ENCODE data around the gene CAMK4.
"Not testable (repeated sequence)": the region's sequence is repeated elsewhere in the genome, so short reads cannot be mapped to it uniquely, and the experiment has no call there.

The CAMK4 gene

GRCh38 chr5:111248571-111248970, 24.4 kb downstream of the CAMK4 start:
- CTCF ChIA-PET, result no interaction called here
- no peak for TF ChIP-seq CTCF (conservative IDR thresholded peaks at IDR 0.05; ENCODE audit: low read depth)
- H3K27ac ChIP-seq, result no peak overlapping the region
- DNase-seq (ENCODE audit: low spot score), result no peak
- POLR2A ChIA-PET (ENCODE audit: low non-redundant PET), result interaction anchor here (0.7 kb wide), 1 partner anchor 111 kb away, joined by 3 read pairs; no protein-coding TSS in a partner anchor

DNA sequence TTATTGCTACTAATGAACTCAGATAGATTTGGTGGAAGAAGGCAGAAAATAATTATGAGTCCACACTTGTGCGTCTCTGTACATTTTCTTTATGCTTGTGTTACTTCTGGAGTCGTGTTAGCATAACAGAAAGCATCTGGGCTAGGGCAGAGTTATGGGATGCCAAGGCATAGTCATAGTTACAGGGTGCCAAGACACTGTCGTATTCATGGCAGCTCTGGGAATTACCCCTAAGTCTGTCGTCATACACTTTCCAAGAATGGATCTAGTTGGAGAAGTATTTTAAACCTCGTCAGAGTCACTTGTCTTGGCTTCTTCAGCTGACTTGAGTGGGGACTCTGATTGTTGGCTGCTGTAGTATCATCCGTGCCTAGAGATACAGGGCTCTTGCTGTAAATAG, 27.7 kb downstream of the CAMK4 start:
- POLR2A ChIA-PET (ENCODE audit: low non-redundant PET), result no interaction called here
- no peak for DNase-seq (ENCODE audit: low spot score)
- no peak for TF ChIP-seq CTCF (conservative IDR thresholded peaks at IDR 0.05; ENCODE audit: low read depth)
- H3K27ac ChIP-seq, result no peak overlapping the region
- CTCF ChIA-PET, result no interaction called here

GRCh38 chr5:111252799-111253545, 28.8 kb downstream of the CAMK4 start:
- ChIA-PET CTCF (interaction anchor here (0.9 kb wide), 1 partner anchor 97 kb away, joined by 3 read pairs; no protein-coding TSS in a partner anchor), POLR2A (ENCODE audit: low non-redundant PET) (no interaction called here)
- DNase-seq (ENCODE audit: low spot score), result no peak
- no peak for TF ChIP-seq CTCF (conservative IDR thresholded peaks at IDR 0.05; ENCODE audit: low read depth)
- H3K27ac ChIP-seq, result no peak overlapping the region

DNA sequence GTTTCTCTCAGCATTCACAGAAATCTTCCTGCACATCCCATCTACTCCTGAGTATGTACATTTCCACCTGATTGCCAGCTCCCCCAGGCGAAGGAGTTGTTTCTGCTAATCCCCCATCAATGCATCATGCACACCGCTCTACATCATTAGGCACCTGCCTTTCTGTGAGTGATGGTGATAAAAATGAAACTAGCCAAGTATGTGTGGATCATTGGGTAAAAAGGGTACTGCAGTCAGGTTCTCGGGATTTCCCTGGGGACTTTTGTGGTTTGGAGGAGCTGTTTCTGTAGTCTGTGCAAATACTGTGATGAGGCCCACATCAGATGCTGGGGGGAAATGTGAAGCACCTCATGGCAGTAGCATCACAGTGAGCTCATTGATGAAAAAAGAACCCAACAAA, 30.4 kb downstream of the CAMK4 start:
- ChIA-PET CTCF (interaction anchor here (0.7 to 1.1 kb wide), 2 partner anchors 19 to 206 kb away, joined by 3 read pairs; no protein-coding TSS in a partner anchor), POLR2A (ENCODE audit: low non-redundant PET) (no interaction called here)
- no peak overlapping the region for H3K27ac ChIP-seq
- TF ChIP-seq CTCF (conservative IDR thresholded peaks at IDR 0.05; ENCODE audit: low read depth), result no peak
- DNase-seq (ENCODE audit: low spot score), result no peak

DNA sequence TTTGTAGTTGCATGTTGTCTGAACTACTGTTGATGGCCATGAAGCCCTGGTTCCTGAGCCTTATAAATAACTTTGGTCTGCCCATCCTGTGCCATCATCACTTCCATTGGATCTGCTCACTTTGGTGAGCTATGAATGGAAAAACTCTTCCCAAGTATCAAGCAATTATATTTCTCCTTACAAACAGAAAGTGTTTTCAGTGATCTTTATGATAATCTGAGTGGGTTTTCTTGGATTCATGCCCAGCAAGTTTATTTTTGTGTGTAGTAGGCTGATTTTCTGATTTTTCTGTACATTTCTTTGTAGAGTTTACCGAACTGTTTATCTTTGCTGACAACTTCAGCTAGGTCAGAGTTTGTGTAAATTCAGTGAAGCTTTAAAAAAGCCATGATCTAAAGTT, 31.0 kb downstream of the CAMK4 start:
- no peak for TF ChIP-seq CTCF (conservative IDR thresholded peaks at IDR 0.05; ENCODE audit: low read depth)
- CTCF ChIA-PET, result interaction anchor here (0.6 to 1.1 kb wide), 4 partner anchors 9 to 252 kb away, joined by 3 to 4 read pairs (median 3); no protein-coding TSS in a partner anchor
- no peak overlapping the region for H3K27ac ChIP-seq
- DNase-seq (ENCODE audit: low spot score), result no peak
- POLR2A ChIA-PET (ENCODE audit: low non-redundant PET), result no interaction called here

DNA sequence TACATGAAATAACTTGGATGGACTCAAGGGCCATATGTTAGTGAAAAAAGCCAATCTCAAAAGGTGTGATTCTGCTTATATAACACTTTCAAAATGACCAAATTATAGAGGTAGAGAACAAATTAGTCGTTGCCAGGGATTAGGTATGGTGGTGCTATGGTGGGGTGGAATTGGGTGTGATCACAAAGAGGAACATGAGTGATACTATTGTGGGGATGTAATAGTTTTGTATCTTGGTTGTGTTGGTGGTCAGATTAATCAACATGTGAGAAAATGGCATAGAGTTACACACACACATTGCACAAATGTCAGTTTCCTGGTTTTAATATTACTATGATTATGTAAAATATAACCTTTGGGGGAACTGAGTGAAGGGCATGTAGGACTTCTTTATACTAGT, 31.9 kb downstream of the CAMK4 start:
- H3K27ac ChIP-seq, result no peak overlapping the region
- POLR2A ChIA-PET (ENCODE audit: low non-redundant PET), result no interaction called here
- CTCF ChIA-PET, result no interaction called here
- no peak for DNase-seq (ENCODE audit: low spot score)
- TF ChIP-seq CTCF (conservative IDR thresholded peaks at IDR 0.05; ENCODE audit: low read depth), result no peak

GRCh38 chr5:111257610-111258009, 33.4 kb downstream of the CAMK4 start:
- H3K27ac ChIP-seq; CTCF ChIA-PET; DNase-seq (ENCODE audit: low spot score); POLR2A ChIA-PET (ENCODE audit: low non-redundant PET): not testable (repeated sequence)
